OCI-LY7 (cell line): ENCODE measurements around the gene CDC40. TPM values are rescaled to one million over a fixed set of nuclear protein-coding genes. Genes with fewer than 3 reads are reported as not detected.
A peak's percentile ranks its signal among the peaks of the same experiment; 100 is the strongest.

ENCODE experiments used
- BruUV-seq: library from RNA; stranded (reverse); fragments of 400-500 nt; replicated peaks from 2 replicates; lab custom pipeline; 2021; lab: Mats Ljungman, UMichigan
- CTCF ChIA-PET: fragments of 300-600 bp; sonication (Branson Sonifier 250); formaldehyde crosslinking; loops from one replicate; lab custom pipeline; 2022; ENCODE audit warnings: antibody characterized with exemption; ENCODE audit not compliant: unreplicated experiment; lab: Charles Lee
- POLR2A ChIA-PET: fragments of 300-600 bp; sonication (Branson Sonifier 250); formaldehyde crosslinking; loops from one replicate; lab custom pipeline; 2022; ENCODE audit warnings: antibody characterized with exemption; lab: Charles Lee
- DNase-seq: peaks from one replicate; pipeline ENCODE4 v3.0.0-alpha.2; 2015; ENCODE audit warnings: low spot score
- H2AFZ ChIP-seq: fragments of 200-600 bp; sonication (generic), shearing (Covaris generic); 2 replicates; pipeline ENCODE4 v1.6.1; 2014; ENCODE audit warnings: mild to moderate bottlenecking, antibody characterized with exemption, low read length, moderate library complexity
- H3K27ac ChIP-seq: fragments of 200-600 bp; sonication (generic); 2 replicates; pipeline ENCODE4 v1.5.1; 2014; ENCODE audit warnings: mixed run types, low read depth, mild to moderate bottlenecking, moderate library complexity, low read length, inconsistent platforms; ENCODE audit not compliant: poor library complexity, severe bottlenecking
- H3K36me3 ChIP-seq: fragments of 200-600 bp; sonication (generic); 2 replicates; pipeline ENCODE4 v1.6.1; 2014; ENCODE audit warnings: mild to moderate bottlenecking, antibody characterized with exemption, low read length, moderate library complexity, mixed read lengths; ENCODE audit not compliant: insufficient read depth
- H3K4me1 ChIP-seq: fragments of 200-600 bp; sonication (generic); 2 replicates; pipeline ENCODE4 v1.5.1; 2014; ENCODE audit warnings: mild to moderate bottlenecking, low read length; ENCODE audit not compliant: insufficient read depth, poor library complexity, severe bottlenecking
- H3K4me2 ChIP-seq: fragments of 200-600 bp; sonication (generic); 2 replicates; pipeline ENCODE4 v1.6.1; 2014; ENCODE audit warnings: mild to moderate bottlenecking, low read length
- H3K4me3 ChIP-seq: fragments of 200-600 bp; sonication (generic); 2 replicates; pipeline ENCODE4 v1.5.1; 2014; ENCODE audit warnings: mild to moderate bottlenecking, low read depth, low read length; ENCODE audit not compliant: poor library complexity, severe bottlenecking
- H3K79me2 ChIP-seq: fragments of 200-600 bp; sonication (generic); 2 replicates; pipeline ENCODE4 v1.6.1; 2016; ENCODE audit warnings: low read depth, mild to moderate bottlenecking, low read length, moderate library complexity, mixed read lengths; ENCODE audit not compliant: insufficient read depth
- H3K9me2 ChIP-seq: fragments of 200-600 bp; sonication (generic); 2 replicates; pipeline ENCODE4 v1.6.1; 2016; ENCODE audit warnings: mild to moderate bottlenecking, low read length, mixed read lengths; ENCODE audit not compliant: insufficient read depth
- H3K9me3 ChIP-seq: fragments of 200-600 bp; sonication (generic); 2 replicates; pipeline ENCODE4 v1.6.1; 2014; ENCODE audit warnings: mild to moderate bottlenecking, mixed run types, low read length, mixed read lengths
- H4K20me1 ChIP-seq: fragments of 200-600 bp; sonication (generic); 2 replicates; pipeline ENCODE4 v1.6.1; 2014; ENCODE audit warnings: mild to moderate bottlenecking, antibody characterized with exemption, low read length, moderate library complexity, mixed read lengths; ENCODE audit not compliant: insufficient read depth
- EZH2phosphoT487 ChIP-seq: fragments of 200-600 bp; sonication (generic); IDR thresholded peaks from 2 replicates; pipeline ENCODE4 v1.6.1; 2018; ENCODE audit warnings: low read depth, borderline replicate concordance, mild to moderate bottlenecking, mixed run types, antibody characterized with exemption, low read length, moderate library complexity, mixed read lengths
- intact Hi-C: fragments of 100-400 bp; cut with micrococcal nuclease; formaldehyde crosslinking; loops from one replicate; pipeline ENCODE4 v1.10.0; 2022; ENCODE audit not compliant: unreplicated experiment
- total RNA-seq, 2 experiments: library from RNA; depleted of rRNA in 1 of 2; stranded (reverse); fragments of >200 nt in 1 of 2; shearing (Covaris generic) in 1 of 2; gene quantifications; 2 replicates each; pipeline ENCODE4 v1.2.3, GENCODE V29; 2014 to 2022
- TF ChIP-seq, protein P1 (sequence below): fragments of 200-600 bp; sonication (generic); conservative IDR thresholded peaks from 2 replicates; pipeline ENCODE4 v1.5.1; 2014; ENCODE audit warnings: mild to moderate bottlenecking, antibody characterized with exemption, low read length, moderate library complexity, mixed read lengths

Gene CDC40
- total RNA-seq, 2 experiments from 2014 or later = 19.2 to 35.5 TPM

DNA sequence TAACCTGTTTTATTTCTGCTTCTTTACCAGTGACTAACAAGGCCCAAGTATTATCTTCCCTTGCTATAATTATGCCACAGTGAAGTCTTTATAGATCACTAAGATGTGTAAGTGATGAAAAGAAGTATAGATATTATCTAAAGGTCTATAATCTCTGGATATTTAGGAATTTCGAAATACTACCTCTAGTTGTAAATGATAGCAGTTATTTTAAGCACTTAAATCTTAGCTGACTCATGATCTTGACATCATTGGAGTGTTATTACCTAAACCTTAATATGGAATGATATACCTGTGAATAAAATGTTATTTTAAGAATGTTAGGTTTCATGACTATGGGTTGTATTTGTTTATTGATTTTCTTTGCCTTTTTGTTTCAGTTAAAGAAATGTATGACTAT lies 31.5 kb downstream of the CDC40 start:
- H3K9me2 ChIP-seq = no peaks in the 10 kb centered on the region
- intact Hi-C loops = no loop called here
- no peak overlapping the region for H3K4me3 ChIP-seq
- no peaks in the 10 kb centered on the region for H3K9me3 ChIP-seq
- H3K27ac ChIP-seq = no peak overlapping the region
- no TSS peak for BruUV-seq
- no peak overlapping the region for H2AFZ ChIP-seq
- no peaks in the 10 kb centered on the region for H4K20me1 ChIP-seq
- no peak overlapping the region for H3K4me2 ChIP-seq
- CTCF ChIA-PET = no interaction called here
- POLR2A ChIA-PET = interaction anchor here (0.7 to 1.4 kb wide), 2 partner anchors 30 to 51 kb away, joined by 3 to 5 read pairs; no protein-coding TSS in a partner anchor
- no peak for DNase-seq
- H3K79me2 ChIP-seq = peaks cover 19% of the 10 kb centered on the region; the same call in 1 of the 2 replicates
- TF ChIP-seq, protein P1, sequence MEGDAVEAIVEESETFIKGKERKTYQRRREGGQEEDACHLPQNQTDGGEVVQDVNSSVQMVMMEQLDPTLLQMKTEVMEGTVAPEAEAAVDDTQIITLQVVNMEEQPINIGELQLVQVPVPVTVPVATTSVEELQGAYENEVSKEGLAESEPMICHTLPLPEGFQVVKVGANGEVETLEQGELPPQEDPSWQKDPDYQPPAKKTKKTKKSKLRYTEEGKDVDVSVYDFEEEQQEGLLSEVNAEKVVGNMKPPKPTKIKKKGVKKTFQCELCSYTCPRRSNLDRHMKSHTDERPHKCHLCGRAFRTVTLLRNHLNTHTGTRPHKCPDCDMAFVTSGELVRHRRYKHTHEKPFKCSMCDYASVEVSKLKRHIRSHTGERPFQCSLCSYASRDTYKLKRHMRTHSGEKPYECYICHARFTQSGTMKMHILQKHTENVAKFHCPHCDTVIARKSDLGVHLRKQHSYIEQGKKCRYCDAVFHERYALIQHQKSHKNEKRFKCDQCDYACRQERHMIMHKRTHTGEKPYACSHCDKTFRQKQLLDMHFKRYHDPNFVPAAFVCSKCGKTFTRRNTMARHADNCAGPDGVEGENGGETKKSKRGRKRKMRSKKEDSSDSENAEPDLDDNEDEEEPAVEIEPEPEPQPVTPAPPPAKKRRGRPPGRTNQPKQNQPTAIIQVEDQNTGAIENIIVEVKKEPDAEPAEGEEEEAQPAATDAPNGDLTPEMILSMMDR = no peak
- TF ChIP-seq EZH2phosphoT487 = no peak
- H3K4me1 ChIP-seq = peaks cover 17% of the 10 kb centered on the region
- peaks cover 94% of the 10 kb centered on the region for H3K36me3 ChIP-seq

DNA sequence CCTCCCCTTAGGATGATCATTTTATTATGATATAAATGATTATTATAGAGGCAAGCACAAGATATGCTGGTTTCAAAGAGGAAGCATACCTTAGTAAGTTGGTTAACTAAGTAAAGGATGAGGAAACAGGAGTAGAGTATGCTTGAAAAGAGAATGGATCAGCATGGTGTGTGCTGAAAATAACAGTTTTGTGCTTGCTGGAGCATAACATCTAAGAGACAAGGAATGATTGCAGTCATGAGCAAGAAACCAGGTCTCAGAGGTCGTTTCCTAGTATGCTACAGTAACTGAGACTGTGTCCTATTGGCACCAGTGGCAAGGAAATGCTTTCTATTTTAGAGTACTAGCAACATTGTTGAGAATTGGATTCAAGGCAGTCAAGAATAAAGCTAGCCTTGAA lies 34.1 kb downstream of the CDC40 start:
- no TSS peak for BruUV-seq

DNA sequence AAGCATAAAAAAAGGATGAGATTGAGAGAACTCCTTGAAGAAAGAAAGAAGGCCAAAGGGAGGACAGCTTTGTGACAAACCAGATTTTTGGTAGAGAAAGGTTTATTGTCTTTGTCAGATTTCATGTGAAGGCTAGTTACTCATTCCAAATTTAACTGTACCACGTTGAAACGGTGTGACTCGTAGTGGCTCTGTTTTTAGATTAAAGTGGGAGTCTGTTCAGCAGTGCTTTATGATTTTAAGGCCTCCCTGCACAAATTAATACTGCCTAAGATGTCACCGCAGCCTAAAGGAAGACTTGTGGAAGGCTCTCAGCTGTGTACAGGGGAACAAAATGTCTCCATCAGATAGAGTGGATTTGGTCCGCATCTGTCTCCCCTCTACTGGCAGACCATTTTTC lies 35.9 kb downstream of the CDC40 start:
- peaks cover 100% of the 10 kb centered on the region for H3K36me3 ChIP-seq
- no peak for DNase-seq
- intact Hi-C loops = no loop called here
- no peak overlapping the region for H3K4me3 ChIP-seq
- H3K9me3 ChIP-seq = no peaks in the 10 kb centered on the region
- no peak overlapping the region for H3K27ac ChIP-seq
- ChIA-PET POLR2A (interaction anchor here (6.7 kb wide), 1 partner anchor 10 kb away, joined by 38 read pairs; no protein-coding TSS in a partner anchor), CTCF (no interaction called here)
- no peaks in the 10 kb centered on the region for H3K79me2 ChIP-seq
- H3K4me2 ChIP-seq = no peak overlapping the region
- H3K4me1 ChIP-seq = peaks cover 9% of the 10 kb centered on the region
- no peak for TF ChIP-seq EZH2phosphoT487
- TF ChIP-seq, protein P1 = no peak
- no TSS peak for BruUV-seq
- H3K9me2 ChIP-seq = no peaks in the 10 kb centered on the region
- H4K20me1 ChIP-seq = no peaks in the 10 kb centered on the region
- H2AFZ ChIP-seq = no peak overlapping the region

More for the DNA sequence above, 34.1 kb downstream of the CDC40 start:
- no peak for DNase-seq
- no peaks in the 10 kb centered on the region for H3K79me2 ChIP-seq
- no peak overlapping the region for H2AFZ ChIP-seq
- H3K27ac ChIP-seq = peak overlapping the region; percentile 3
- ChIA-PET POLR2A (interaction anchor here (0.6 to 6.7 kb wide), 7 partner anchors 8 to 782 kb away, joined by 3 to 38 read pairs (median 3); partner anchors contain the start of gene WASF1), CTCF (interaction anchor here (0.6 kb wide), 1 partner anchor 125 kb away, joined by 5 read pairs; no protein-coding TSS in a partner anchor)
- H3K4me3 ChIP-seq = no peak overlapping the region
- no peak overlapping the region for H3K4me2 ChIP-seq
- intact Hi-C loops = no loop called here
- no peaks in the 10 kb centered on the region for H3K9me2 ChIP-seq
- peaks cover 99% of the 10 kb centered on the region for H3K36me3 ChIP-seq
- H3K4me1 ChIP-seq = peaks cover 9% of the 10 kb centered on the region
- no peaks in the 10 kb centered on the region for H3K9me3 ChIP-seq
- TF ChIP-seq, protein P1 = no peak
- TF ChIP-seq EZH2phosphoT487 = no peak
- no peaks in the 10 kb centered on the region for H4K20me1 ChIP-seq
